H1 (cell line): ENCODE data around the gene PGF. TPM values are rescaled to one million over a fixed set of nuclear protein-coding genes. Genes with fewer than 3 reads are reported as not detected.

Experiments used
- CTCF ChIA-PET: fragments of 300-600 bp; sonication (Branson Sonifier 250); formaldehyde crosslinking; loops from one replicate; lab custom pipeline; 2021; ENCODE audit not compliant: partially characterized antibody; lab: Charles Lee
- POLR2A ChIA-PET: fragments of 300-600 bp; sonication (Branson Sonifier 250); formaldehyde crosslinking; loops from one replicate; lab custom pipeline; 2021; ENCODE audit warnings: inconsistent platforms; ENCODE audit not compliant: partially characterized antibody; lab: Charles Lee
- DNase-seq, 2 experiments: peaks; one replicate each; pipeline versions ENCODE4 v3.0.0 to v3.0.0-alpha.2; 2010 to 2022; ENCODE audit warnings: low spot score in 2 of 2, low read depth in 1 of 2, mixed read lengths in 1 of 2
- FAIRE-seq: peaks from 2 replicates; lab custom pipeline; 2011; peaks lifted over from hg19 to GRCh38; lab: Jason Lieb, UNC
- H2AFZ ChIP-seq: 2 replicates; pipeline ENCODE4 v1.8.1; 2012; ENCODE audit warnings: low read length, inconsistent platforms
- H2AK5ac ChIP-seq: 2 replicates; pipeline ENCODE4 v1.6.1; 2013; ENCODE audit warnings: low read depth, low read length
- H2BK120ac ChIP-seq: replicated peaks from 2 replicates; pipeline ENCODE3; 2013; ENCODE audit warnings: low read depth, low read length, inconsistent platforms
- H2BK12ac ChIP-seq: 2 replicates; pipeline ENCODE4 v1.6.1; 2013; ENCODE audit warnings: low read depth, low read length
- H2BK15ac ChIP-seq: 2 replicates; pipeline ENCODE4 v1.6.1; 2013; ENCODE audit warnings: low read length
- H2BK20ac ChIP-seq: 2 replicates; pipeline ENCODE4 v1.6.1; 2013; ENCODE audit warnings: low read length
- H2BK5ac ChIP-seq: 2 replicates; pipeline ENCODE4 v1.6.1; 2013; ENCODE audit warnings: low read depth, low read length
- H3K14ac ChIP-seq: 2 replicates; pipeline ENCODE4 v1.6.1; 2013; ENCODE audit warnings: inconsistent platforms; ENCODE audit not compliant: insufficient read length
- H3K18ac ChIP-seq: 2 replicates; pipeline ENCODE4 v1.6.1; 2013; ENCODE audit warnings: low read length; ENCODE audit errors: extremely low read depth
- H3K23ac ChIP-seq: 2 replicates; pipeline ENCODE4 v1.6.1; 2013; ENCODE audit warnings: inconsistent platforms; ENCODE audit not compliant: insufficient read length
- H3K23me2 ChIP-seq: 2 replicates; pipeline ENCODE4 v1.6.1; 2013; ENCODE audit warnings: low read depth, low read length
- H3K27ac ChIP-seq: 2 replicates; pipeline ENCODE4 v1.6.1; 2011; ENCODE audit warnings: low read depth, low read length, inconsistent platforms
- H3K27me3 ChIP-seq, 4 experiments: replicated peaks in 1 of 4; 1 replicate in 1 of 4; 2 replicates in 3 of 4; pipeline versions ENCODE4 v1.6.1 to v1.8.1; 2011 to 2013; ENCODE audit warnings: low read length in 3 of 4, mild to moderate bottlenecking in 3 of 4, inconsistent platforms in 2 of 4, mixed read lengths in 2 of 4, moderate library complexity in 1 of 4; ENCODE audit not compliant: control insufficient read depth in 3 of 4, insufficient read depth in 3 of 4; ENCODE audit errors: extremely low read depth in 1 of 4
- H3K36me3 ChIP-seq, 4 experiments: 2 replicates each; pipeline versions ENCODE4 v1.6.1 to v1.8.1; 2011 to 2013; ENCODE audit warnings: mild to moderate bottlenecking in 4 of 4, low read length in 3 of 4, moderate library complexity in 2 of 4, control low read depth in 1 of 4, inconsistent platforms in 1 of 4; ENCODE audit not compliant: insufficient read depth in 4 of 4, control insufficient read depth in 2 of 4
- H3K4ac ChIP-seq: replicated peaks from 2 replicates; pipeline ENCODE3; 2013; ENCODE audit warnings: low read length, low read depth, mixed read lengths, inconsistent platforms; ENCODE audit not compliant: insufficient read length
- H3K4me1 ChIP-seq, 4 experiments: replicated peaks in 1 of 4; 1 replicate in 1 of 4; 2 replicates in 3 of 4; pipeline versions ENCODE4 v1.6.1 to v1.8.1; 2011 to 2013; ENCODE audit warnings: low read length in 3 of 4, inconsistent platforms in 2 of 4, mixed read lengths in 1 of 4; ENCODE audit not compliant: insufficient read depth in 4 of 4, control insufficient read depth in 3 of 4
- H3K4me2 ChIP-seq, 2 experiments: 2 replicates each; pipeline versions ENCODE4 v1.6.1 to v1.8.1; 2011 to 2013; ENCODE audit warnings: low read depth in 2 of 2, low read length in 2 of 2, control low read depth in 1 of 2, inconsistent platforms in 1 of 2, mild to moderate bottlenecking in 1 of 2; ENCODE audit not compliant: insufficient read depth in 1 of 2
- H3K4me3 ChIP-seq, 4 experiments: fragments of 200-600, 300-600 bp in 1 of 4; sonication (generic), shearing (Covaris generic), sonication (Bioruptor Twin) in 1 of 4; 2 replicates each; pipeline versions ENCODE4 v1.5.1 to v1.8.1; 2011 to 2016; ENCODE audit warnings: low read length in 4 of 4, low read depth in 3 of 4, control low read depth in 2 of 4, inconsistent platforms in 2 of 4, mild to moderate bottlenecking in 2 of 4, mixed read lengths in 1 of 4, moderate library complexity in 1 of 4; ENCODE audit not compliant: insufficient read depth in 2 of 4; ENCODE audit errors: extremely low read depth in 1 of 4
- H3K56ac ChIP-seq: replicated peaks from 2 replicates; pipeline ENCODE3; 2013; ENCODE audit warnings: low read depth, mild to moderate bottlenecking, mixed read lengths, low read length, inconsistent platforms; ENCODE audit not compliant: insufficient read length
- H3K79me1 ChIP-seq: 2 replicates; pipeline ENCODE4 v1.6.1; 2013; ENCODE audit warnings: low read depth, low read length, control low read depth
- H3K79me2 ChIP-seq, 2 experiments: 2 replicates each; pipeline versions ENCODE4 v1.6.1 to v1.8.1; 2012 to 2013; ENCODE audit warnings: low read length in 2 of 2, mild to moderate bottlenecking in 2 of 2, inconsistent platforms in 1 of 2; ENCODE audit not compliant: insufficient read depth in 2 of 2, control insufficient read depth in 1 of 2
- H3K9ac ChIP-seq, 4 experiments: replicated peaks in 1 of 4; 1 replicate in 1 of 4; 2 replicates in 3 of 4; pipeline versions ENCODE4 v1.6.1 to v1.8.1; 2011 to 2013; ENCODE audit warnings: low read depth in 3 of 4, low read length in 3 of 4, control low read depth in 2 of 4, mild to moderate bottlenecking in 2 of 4, moderate library complexity in 2 of 4, inconsistent platforms in 1 of 4; ENCODE audit errors: extremely low read depth in 1 of 4
- H3K9me3 ChIP-seq, 2 experiments: 2 replicates each; pipeline versions ENCODE4 v1.6.1 to v1.8.1; 2012 to 2013; ENCODE audit warnings: mild to moderate bottlenecking in 2 of 2, moderate library complexity in 2 of 2, control low read depth in 1 of 2, inconsistent platforms in 1 of 2, low read depth in 1 of 2, low read length in 1 of 2, mixed read lengths in 1 of 2; ENCODE audit not compliant: insufficient read depth in 2 of 2
- H4K20me1 ChIP-seq, 2 experiments: replicated peaks in 1 of 2; 2 replicates each; pipeline versions ENCODE3 to v1.8.1; 2011 to 2013; ENCODE audit warnings: inconsistent platforms in 2 of 2, low read length in 2 of 2, mild to moderate bottlenecking in 1 of 2; ENCODE audit not compliant: insufficient read depth in 2 of 2, control insufficient read depth in 1 of 2
- H4K5ac ChIP-seq: 2 replicates; pipeline ENCODE4 v1.6.1; 2013; ENCODE audit warnings: low read length, low read depth, mixed read lengths, inconsistent platforms; ENCODE audit not compliant: insufficient read length
- H4K8ac ChIP-seq: 2 replicates; pipeline ENCODE4 v1.8.0; 2013; ENCODE audit warnings: mild to moderate bottlenecking, moderate library complexity, low read length, inconsistent platforms; ENCODE audit not compliant: insufficient read depth; ENCODE audit errors: extremely low read depth
- H4K91ac ChIP-seq: replicated peaks from 2 replicates; pipeline ENCODE3; 2013; ENCODE audit warnings: low read length, mixed read lengths, inconsistent platforms; ENCODE audit not compliant: insufficient read length
- BRCA1 ChIP-seq: IDR thresholded peaks from 2 replicates; pipeline ENCODE4 v1.6.1; 2012; ENCODE audit warnings: low read depth, low read length, improper control_type of control experiment
- SIX5 ChIP-seq: IDR thresholded peaks from 2 replicates; pipeline ENCODE4 v1.6.1; 2011; ENCODE audit warnings: mild to moderate bottlenecking, low read depth, low read length
- SP4 ChIP-seq: IDR thresholded peaks from 2 replicates; pipeline ENCODE4 v1.6.1; 2012; ENCODE audit warnings: low read length, inconsistent platforms
- WGBS, 2 experiments: shearing (Covaris generic) in 1 of 2; methylation state at CpG; one replicate each; pipeline versions ENCODE4 v1.1.6 to v1.1.7; 2013 to 2015; ENCODE audit warnings: low lambda C conversion rate in 2 of 2, mixed read lengths in 2 of 2, inconsistent platforms in 1 of 2, low coverage in 1 of 2, missing lambda C conversion rate in 1 of 2; ENCODE audit not compliant: insufficient replicate concordance in 2 of 2, insufficient coverage in 1 of 2, insufficient read length in 1 of 2; ENCODE audit errors: extremely low coverage in 1 of 2, missing lambda C conversion rate in 1 of 2; 5-methylcytosine and 5-hydroxymethylcytosine counted together
- polyA plus RNA-seq, 7 experiments: library from polyadenylated mRNA; depleted of rRNA in 3 of 7; stranded (reverse) in 5 of 7; unstranded in 2 of 7; fragments of >200 nt in 5 of 7; fragments of 200-250 nt in 2 of 7; gene quantifications; 1 replicate in 5 of 7; 2 replicates in 1 of 7; 4 replicates in 1 of 7; pipeline versions ENCODE4 v1.2.1 to v1.2.3, GENCODE V29; 2011 to 2013; ENCODE audit warnings: missing spikeins in 2 of 7, mixed read lengths in 2 of 7
- total RNA-seq: library from RNA; stranded (reverse); fragmentation: NEBNext Ultra II Directional; extraction: Animal tissue kit (Norgen Biotek cat#: 25700); gene quantifications from 2 replicates; pipeline ENCODE4 v1.2.1, GENCODE V29; 2021

Gene PGF
- total and polyA plus RNA-seq, 2 of the 8 experiments (the other 6 are each of a cell fraction or from before 2014, with no cell fraction given), result 2.1 to 4.1 TPM

GRCh38 chr14:74949191-74949601, 6.2 kb downstream of the PGF start:
- H4K8ac ChIP-seq, result no peak overlapping the region
- no peaks in the 10 kb centered on the region for H3K79me2 ChIP-seq
- no peaks in the 10 kb centered on the region for H4K20me1 ChIP-seq
- H3K27ac ChIP-seq, result no peak overlapping the region
- H3K9ac ChIP-seq, result no peak overlapping the region
- FAIRE-seq, result no peak
- H3K27me3 ChIP-seq, result peaks cover 0 to 2% (median 1%) of the 10 kb centered on the region in 4 experiments; a peak in 2 of 7 replicates
- H2BK15ac ChIP-seq, result no peak overlapping the region
- no peaks in the 10 kb centered on the region for H3K23me2 ChIP-seq
- H3K4me2 ChIP-seq, result no peak overlapping the region
- H3K23ac ChIP-seq, result no peak overlapping the region
- no peak overlapping the region for H2AK5ac ChIP-seq
- H3K9me3 ChIP-seq, result no peaks in the 10 kb centered on the region
- no peaks in the 10 kb centered on the region for H3K36me3 ChIP-seq
- H3K56ac ChIP-seq, result no peak overlapping the region
- no peak overlapping the region for H3K4me3 ChIP-seq
- no peak overlapping the region for H2BK12ac ChIP-seq
- 91% methylated on average over 15 of the region's 16 CpGs; no CpG with 5 or more reads in 1 of the 2 experiments for WGBS, 2 experiments
- H2AFZ ChIP-seq, result no peak overlapping the region
- no peak overlapping the region for H2BK5ac ChIP-seq
- DNase-seq, result no peak
- ChIA-PET POLR2A (interaction anchor here (0.8 to 1.0 kb wide), 2 partner anchors 40 to 54 kb away, joined by 3 read pairs; partner anchors contain the start of gene EIF2B2), CTCF (interaction anchor here (0.6 to 11.9 kb wide), 10 partner anchors 10 to 139 kb away, joined by 3 to 146 read pairs (median 6); no protein-coding TSS in a partner anchor)
- no peak overlapping the region for H2BK20ac ChIP-seq
- no peak overlapping the region for H3K18ac ChIP-seq
- H3K4me1 ChIP-seq, result peaks cover 0 to 17% (median 4%) of the 10 kb centered on the region in 4 experiments; a peak in 5 of 7 replicates
- H3K14ac ChIP-seq, result no peak overlapping the region
- H2BK120ac ChIP-seq, result no peak overlapping the region
- no peaks in the 10 kb centered on the region for H3K79me1 ChIP-seq
- no peak overlapping the region for H3K4ac ChIP-seq
- no peak overlapping the region for H4K91ac ChIP-seq
- no peak overlapping the region for H4K5ac ChIP-seq
- TF ChIP-seq SP4 (no peak), BRCA1 (no peak), SIX5 (no peak)
